HL-60 (cell line): ENCODE results near the gene CACNG3.

Source experiments
- DNase-seq, 2 experiments: peaks; one replicate each; pipeline ENCODE4 v3.0.0-alpha.2; 2010 to 2020; ENCODE audit warnings: low read depth in 1 of 2, low spot score in 1 of 2
- H3K27ac ChIP-seq: fragments of 250-450 bp; sonication (Bioruptor Pico); replicated peaks from 2 replicates; pipeline ENCODE4 v1.5.1; 2020; ENCODE audit warnings: mild to moderate bottlenecking, moderate library complexity
- H3K27me3 ChIP-seq: fragments of 250-450 bp; sonication (Bioruptor Pico); 2 replicates; pipeline ENCODE4 v1.5.1; 2021; ENCODE audit warnings: mild to moderate bottlenecking, moderate library complexity; ENCODE audit not compliant: insufficient read depth, poor library complexity, severe bottlenecking
- H3K4me3 ChIP-seq: replicated peaks from 2 replicates; pipeline ENCODE4 v1.5.1; 2011; ENCODE audit warnings: mild to moderate bottlenecking, control low read depth, low read length; ENCODE audit not compliant: insufficient read depth
- CTCF ChIP-seq: IDR thresholded peaks from one replicate; pipeline ENCODE4 v1.5.1; 2011; ENCODE audit warnings: low read length, control low read depth, inconsistent platforms; ENCODE audit not compliant: insufficient read depth
- GABPA ChIP-seq: IDR thresholded peaks from 2 replicates; pipeline ENCODE4 v1.6.1; 2012; ENCODE audit warnings: low read depth
- POLR2AphosphoS5 ChIP-seq: IDR thresholded peaks from 2 replicates; pipeline ENCODE4 v1.6.1; 2012; ENCODE audit warnings: low read depth
- REST ChIP-seq: IDR thresholded peaks from 2 replicates; pipeline ENCODE4 v1.6.1; 2012; ENCODE audit warnings: low read depth; ENCODE audit not compliant: insufficient replicate concordance
- SPI1 ChIP-seq: IDR thresholded peaks from 2 replicates; pipeline ENCODE4 v1.6.1; 2012; ENCODE audit warnings: low read depth, mild to moderate bottlenecking, borderline replicate concordance

The CACNG3 gene

GRCh38 chr16:24218299-24218698, 37.8 kb upstream of the CACNG3 start:
- no peak overlapping the region for H3K4me3 ChIP-seq
- no peak for TF ChIP-seq SPI1
- no peak for TF ChIP-seq GABPA
- no peak for TF ChIP-seq REST
- TF ChIP-seq POLR2AphosphoS5 = no peak
- no peak for TF ChIP-seq CTCF
- H3K27ac ChIP-seq = no peak overlapping the region
- H3K27me3 ChIP-seq = no peaks in the 10 kb centered on the region
- no peak for DNase-seq

- TF ChIP-seq REST (no peak), GABPA (no peak), SPI1 (no peak), POLR2AphosphoS5 (no peak), CTCF (no peak)
- Histone ChIP-seq H3K4me3 (no peak overlapping the region), H3K27me3 (no peaks in the 10 kb centered on the region), H3K27ac (no peak overlapping the region)
- no peak for DNase-seq
Measured at GRCh38 chr16:24221219-24221618, 34.9 kb upstream of the CACNG3 start.

GRCh38 chr16:24228514-24228913, 27.6 kb upstream of the CACNG3 start:
- TF ChIP-seq GABPA (no peak), REST (no peak), CTCF (no peak), SPI1 (no peak), POLR2AphosphoS5 (no peak)
- H3K27ac ChIP-seq = no peak overlapping the region
- no peaks in the 10 kb centered on the region for H3K27me3 ChIP-seq
- no peak overlapping the region for H3K4me3 ChIP-seq
- no peak for DNase-seq
